ENCODE data around the gene XPO5. TPM values are rescaled to one million over a fixed set of nuclear protein-coding genes. Genes with fewer than 3 reads are reported as not detected.

Gene XPO5
- total and polyA plus RNA-seq, 9 of the 15 experiments (the other 6 are each of a cell fraction or from before 2014, with no cell fraction given): 36.0 to 170 (median 99.1) TPM

GRCh38 chr6:43516697-43517504 lies 58.9 kb downstream of the XPO5 start, which contains the start of the genes POLR1C and YIPF3 (continued):
- no peak for TF ChIP-seq REST (IDR thresholded peaks at IDR 0.05; ENCODE audit: borderline replicate concordance)
- TF ChIP-seq REST (CRISPR knock-in tag; IDR thresholded peaks at IDR 0.05; ENCODE audit: low read depth): peak; percentile 56; the same call in 1 of the 2 replicates
- TF ChIP-seq ZNF668 (CRISPR knock-in tag; IDR thresholded peaks at IDR 0.05): no peak
- TF ChIP-seq PRMT5 (CRISPR knock-in tag; IDR thresholded peaks at IDR 0.05): no peak
- peak; percentile 96 for TF ChIP-seq PHF8 (IDR thresholded peaks at IDR 0.05; ENCODE audit: borderline replicate concordance, low read length)
- TF ChIP-seq NRF1 (conservative IDR thresholded peaks at IDR 0.05 in 1 of 2, IDR thresholded peaks at IDR 0.05 in 1 of 2): peak; percentile 92 to 93
- TF ChIP-seq ZFX (CRISPR knock-in tag; IDR thresholded peaks at IDR 0.05): peak; percentile 88
- peak; percentile 83 for TF ChIP-seq MXD1 (CRISPR knock-in tag; IDR thresholded peaks at IDR 0.05; ENCODE audit: borderline replicate concordance, poor library complexity, severe bottlenecking)
- TF ChIP-seq ZNF280B (CRISPR knock-in tag; IDR thresholded peaks at IDR 0.05): no peak
- TF ChIP-seq POLR2AphosphoS5 (IDR thresholded peaks at IDR 0.05; ENCODE audit: control insufficient read depth, insufficient read depth, low read depth, low read length): peak; percentile 88
- 0 out of 2 replicates have a peak, but pooled peaks have one; percentile 27 for TF ChIP-seq MYNN (IDR thresholded peaks at IDR 0.05)
- TF ChIP-seq MYNN (CRISPR knock-in tag; IDR thresholded peaks at IDR 0.05): no peak
- TF ChIP-seq ADNP (tag; IDR thresholded peaks at IDR 0.05): no peak
- peak; percentile 80; the same call in 1 of the 2 replicates for TF ChIP-seq SAFB (IDR thresholded peaks at IDR 0.05; ENCODE audit: borderline replicate concordance, low read depth, low read length)
- 0 out of 2 replicates have a peak, but pooled peaks have one; percentile 46 for TF ChIP-seq RUNX1 (IDR thresholded peaks at IDR 0.05; ENCODE audit: low read depth)
- TF ChIP-seq MAX (CRISPR knock-in tag; IDR thresholded peaks at IDR 0.05): peak; percentile 95
- no peak for TF ChIP-seq ZNF12 (CRISPR knock-in tag; IDR thresholded peaks at IDR 0.05)
